Neutrophil (primary cell): Measurements from ENCODE around the gene RNF144A.

ENCODE experiments used
- H3K27ac ChIP-seq: fragments of 200-600 bp; sonication (generic); 2 replicates; pipeline ENCODE4 v1.5.1; 2016; ENCODE audit warnings: mild to moderate bottlenecking, moderate library complexity
- H3K27me3 ChIP-seq: fragments of 200-600 bp; sonication (generic); 2 replicates; pipeline ENCODE4 v1.6.0; 2016; ENCODE audit warnings: mild to moderate bottlenecking
- H3K36me3 ChIP-seq: fragments of 200-600 bp; sonication (generic); 2 replicates; pipeline ENCODE4 v1.5.1; 2017
- H3K4me1 ChIP-seq, 2 experiments: fragments of 200-600 bp in 1 of 2; sonication (generic) in 1 of 2; 1 replicate in 1 of 2; 2 replicates in 1 of 2; pipeline versions ENCODE4 v1.5.1 to v1.6.1; 2013 to 2016; ENCODE audit warnings: low read depth in 1 of 2, low read length in 1 of 2, mild to moderate bottlenecking in 1 of 2, moderate library complexity in 1 of 2; ENCODE audit not compliant: control insufficient read depth in 1 of 2, insufficient read depth in 1 of 2
- H3K4me3 ChIP-seq, 2 experiments: fragments of 200-600 bp in 1 of 2; sonication (generic) in 1 of 2; 1 replicate in 1 of 2; 2 replicates in 1 of 2; pipeline ENCODE4 v1.5.1; 2013 to 2016; ENCODE audit warnings: low read depth in 1 of 2, low read length in 1 of 2, mild to moderate bottlenecking in 1 of 2, moderate library complexity in 1 of 2
- H3K9me3 ChIP-seq: fragments of 200-600 bp; sonication (generic); 2 replicates; pipeline ENCODE4 v1.5.1; 2016
- TF ChIP-seq, protein P1 (sequence below): fragments of 200-600 bp; sonication (generic); IDR thresholded peaks from 2 replicates; pipeline ENCODE4 v1.5.1; 2016; ENCODE audit warnings: antibody characterized with exemption

The RNF144A gene

DNA sequence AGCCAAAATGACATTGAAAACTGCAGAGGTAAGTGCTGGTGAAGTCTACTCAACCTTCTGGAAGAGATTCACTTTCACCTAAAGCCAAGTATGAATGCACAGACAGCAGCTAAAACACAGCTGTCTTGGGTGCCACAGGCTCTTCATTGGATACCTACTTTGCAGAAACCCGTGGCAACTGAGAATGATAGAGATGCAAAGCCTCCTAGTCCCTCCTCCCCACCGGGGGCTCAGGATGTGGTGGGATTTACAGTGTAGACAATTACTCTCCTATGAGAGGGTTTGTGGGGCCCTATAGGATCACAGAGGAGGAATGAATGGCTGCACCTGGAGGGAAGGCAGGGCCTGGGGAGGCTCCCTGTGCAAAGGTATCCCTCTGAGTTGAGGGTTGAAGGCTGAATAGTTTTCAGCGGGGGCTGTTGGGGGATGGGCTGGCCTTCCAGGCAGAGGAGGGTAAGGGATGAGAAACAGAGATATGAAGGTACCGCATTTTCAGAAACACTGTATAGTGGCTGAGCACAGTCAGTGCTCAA lies 131.6 kb downstream of the RNF144A start:
- H3K4me3 ChIP-seq, result no peak overlapping the region
- H3K9me3 ChIP-seq, result no peaks in the 10 kb centered on the region
- H3K36me3 ChIP-seq, result peaks cover 19% of the 10 kb centered on the region
- no peaks in the 10 kb centered on the region for H3K4me1 ChIP-seq
- no peak overlapping the region for H3K27ac ChIP-seq
- no peaks in the 10 kb centered on the region for H3K27me3 ChIP-seq
- TF ChIP-seq, protein P1, sequence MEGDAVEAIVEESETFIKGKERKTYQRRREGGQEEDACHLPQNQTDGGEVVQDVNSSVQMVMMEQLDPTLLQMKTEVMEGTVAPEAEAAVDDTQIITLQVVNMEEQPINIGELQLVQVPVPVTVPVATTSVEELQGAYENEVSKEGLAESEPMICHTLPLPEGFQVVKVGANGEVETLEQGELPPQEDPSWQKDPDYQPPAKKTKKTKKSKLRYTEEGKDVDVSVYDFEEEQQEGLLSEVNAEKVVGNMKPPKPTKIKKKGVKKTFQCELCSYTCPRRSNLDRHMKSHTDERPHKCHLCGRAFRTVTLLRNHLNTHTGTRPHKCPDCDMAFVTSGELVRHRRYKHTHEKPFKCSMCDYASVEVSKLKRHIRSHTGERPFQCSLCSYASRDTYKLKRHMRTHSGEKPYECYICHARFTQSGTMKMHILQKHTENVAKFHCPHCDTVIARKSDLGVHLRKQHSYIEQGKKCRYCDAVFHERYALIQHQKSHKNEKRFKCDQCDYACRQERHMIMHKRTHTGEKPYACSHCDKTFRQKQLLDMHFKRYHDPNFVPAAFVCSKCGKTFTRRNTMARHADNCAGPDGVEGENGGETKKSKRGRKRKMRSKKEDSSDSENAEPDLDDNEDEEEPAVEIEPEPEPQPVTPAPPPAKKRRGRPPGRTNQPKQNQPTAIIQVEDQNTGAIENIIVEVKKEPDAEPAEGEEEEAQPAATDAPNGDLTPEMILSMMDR, result no peak

DNA sequence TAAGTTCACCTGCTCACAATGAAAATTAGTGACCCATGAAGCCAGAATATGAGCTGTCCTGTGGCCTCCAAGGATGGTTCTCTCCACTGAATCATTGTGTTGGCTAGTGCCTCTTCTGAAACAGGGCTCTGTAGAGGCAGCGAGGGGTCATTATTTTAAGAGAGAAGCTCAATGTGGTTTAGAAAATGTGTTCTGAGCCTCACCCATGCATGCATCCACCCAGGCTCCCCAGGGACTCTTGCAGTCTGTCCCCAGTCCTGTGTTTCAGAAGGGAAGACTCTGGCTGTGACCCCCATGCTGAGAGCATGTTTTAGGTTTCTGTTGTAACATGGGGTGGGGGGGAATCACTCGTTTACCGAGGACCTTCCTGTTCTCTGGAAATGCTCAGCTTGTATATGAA lies 135.2 kb downstream of the RNF144A start:
- H3K4me1 ChIP-seq, result peaks cover 0 to 5% of the 10 kb centered on the region in 2 experiments
- no peaks in the 10 kb centered on the region for H3K27me3 ChIP-seq
- H3K27ac ChIP-seq, result no peak overlapping the region
- H3K4me3 ChIP-seq, result no peak overlapping the region
- H3K36me3 ChIP-seq, result peaks cover 3% of the 10 kb centered on the region
- TF ChIP-seq, protein P1, result no peak
- H3K9me3 ChIP-seq, result no peaks in the 10 kb centered on the region

DNA sequence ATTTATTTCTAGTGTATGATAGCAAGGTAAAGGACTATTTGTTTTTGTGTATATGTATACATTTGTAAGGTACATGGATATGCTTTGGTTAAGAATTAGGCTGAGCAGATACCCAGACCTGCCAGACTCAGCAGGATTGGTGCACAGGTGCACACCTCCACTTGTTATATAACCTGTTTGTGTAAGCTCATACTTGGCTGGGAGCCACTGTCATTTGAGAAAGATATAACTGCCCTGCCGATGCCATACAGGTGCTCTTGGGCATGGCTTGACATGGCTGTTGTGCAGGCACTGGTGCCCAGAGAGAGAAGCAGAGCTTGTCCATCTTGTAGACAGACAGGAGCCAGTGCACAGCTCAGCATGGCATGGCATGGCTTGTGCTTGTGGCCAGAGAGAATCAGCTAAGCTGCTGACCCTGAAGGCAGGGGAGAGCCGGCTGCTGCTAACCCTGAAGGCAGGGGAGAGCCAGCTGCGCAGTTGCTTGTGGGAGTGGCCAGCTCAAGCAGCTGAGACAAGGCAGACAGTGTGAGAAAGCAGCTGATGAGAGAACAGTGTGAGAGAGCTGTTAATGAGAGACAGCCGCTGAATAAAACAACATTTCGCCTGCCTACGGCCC lies 136.5 kb downstream of the RNF144A start:
- no peak overlapping the region for H3K4me3 ChIP-seq
- no peaks in the 10 kb centered on the region for H3K27me3 ChIP-seq
- TF ChIP-seq, protein P1, result no peak
- no peaks in the 10 kb centered on the region for H3K9me3 ChIP-seq
- peaks cover 10 to 18% of the 10 kb centered on the region in 2 experiments for H3K4me1 ChIP-seq
- H3K27ac ChIP-seq, result no peak overlapping the region
- peaks cover 3% of the 10 kb centered on the region for H3K36me3 ChIP-seq

DNA sequence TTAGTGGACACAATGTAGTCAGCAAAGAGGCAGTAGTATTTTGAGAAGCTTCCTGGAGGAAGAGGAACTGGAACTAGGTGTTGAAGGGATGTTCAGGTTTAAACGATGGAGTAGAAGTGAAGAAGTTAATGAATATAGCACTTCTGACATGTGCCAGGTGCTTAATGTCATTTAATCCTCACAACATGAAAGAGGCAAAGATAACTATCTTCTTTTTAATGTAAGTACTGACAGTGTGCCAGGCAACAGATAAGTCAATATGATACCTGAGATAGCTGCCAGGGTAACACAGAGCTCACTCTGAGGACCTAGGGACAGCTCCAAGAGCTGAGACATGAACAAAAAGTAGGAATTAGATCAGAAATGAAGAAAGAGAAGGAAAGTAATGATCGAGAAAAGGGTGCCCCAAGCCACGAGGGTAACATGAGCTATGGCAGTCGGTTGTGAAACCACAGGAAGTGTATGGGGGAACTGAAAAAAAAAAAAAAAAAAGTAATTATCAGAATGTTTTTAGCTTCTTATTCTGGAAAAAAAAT lies 140.7 kb downstream of the RNF144A start:
- no peaks in the 10 kb centered on the region for H3K36me3 ChIP-seq
- no peaks in the 10 kb centered on the region for H3K27me3 ChIP-seq
- peak overlapping the region; percentile 68 for H3K27ac ChIP-seq
- H3K4me1 ChIP-seq, result peaks cover 10 to 20% of the 10 kb centered on the region in 2 experiments
- TF ChIP-seq, protein P1, result no peak
- H3K4me3 ChIP-seq, result peak overlapping the region; percentile 13 to 22
- no peaks in the 10 kb centered on the region for H3K9me3 ChIP-seq

DNA sequence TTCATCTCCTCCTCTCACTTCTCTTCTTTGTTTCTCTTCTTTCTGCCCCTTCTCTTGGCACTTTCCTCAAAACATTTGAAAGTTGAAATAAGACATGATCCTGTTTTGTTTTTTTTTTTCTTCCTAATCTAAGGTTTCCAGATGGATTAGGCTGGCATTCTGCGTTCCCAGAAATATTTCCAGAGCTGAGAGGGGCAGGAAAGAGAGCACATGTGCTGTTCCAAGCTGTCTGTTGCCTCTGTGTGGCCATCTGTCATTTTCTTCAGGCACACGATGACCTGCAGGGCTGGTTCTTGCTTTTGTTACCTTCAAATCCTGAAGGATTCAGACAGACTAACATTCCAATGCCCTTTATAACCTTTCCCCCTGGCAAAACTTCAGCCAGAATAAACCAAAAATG lies 142.9 kb downstream of the RNF144A start:
- Histone ChIP-seq H3K9me3 (no peaks in the 10 kb centered on the region), H3K4me1 (peaks cover 10 to 20% of the 10 kb centered on the region in 2 experiments), H3K36me3 (no peaks in the 10 kb centered on the region), H3K27ac (no peak overlapping the region), H3K27me3 (no peaks in the 10 kb centered on the region), H3K4me3 (no peak overlapping the region)
- TF ChIP-seq, protein P1, result no peak
